GM18520 (cell line): ENCODE data around the gene TSPAN4.
A peak's percentile ranks its signal among the peaks of the same experiment; 100 is the strongest.

Experiments used
- ATAC-seq: cut with Tn5 transposase; IDR thresholded peaks from one replicate; pipeline ENCODE4 v1.9.1; 2021; ENCODE audit not compliant: unreplicated experiment

TSPAN4 gene

GRCh38 chr11:842370-843002 is at the start of gene TSPAN4, which contains the start of gene POLR2L:
TSS of gene TSPAN4 (plus strand) at chr11:842852. CDS start at chr11:850305, 7,453 bp downstream.
TSS of gene POLR2L (minus strand) at chr11:842529. CDS start at chr11:842508, 21 bp downstream.
- peak; percentile 47 for ATAC-seq

- ATAC-seq = no peak
Measured at GRCh38 chr11:792873-793272, 49.8 kb upstream of the TSPAN4 start.

GRCh38 chr11:793556-793955 is 49.1 kb upstream of the TSPAN4 start:
- ATAC-seq = no peak

GRCh38 chr11:794013-794765 is 48.5 kb upstream of the TSPAN4 start:
- ATAC-seq = no peak

GRCh38 chr11:794766-795633 is 47.7 kb upstream of the TSPAN4 start:
- no peak for ATAC-seq

GRCh38 chr11:795634-796564 is 46.8 kb upstream of the TSPAN4 start:
- ATAC-seq = no peak

- no peak for ATAC-seq
Measured at GRCh38 chr11:796565-797295, 45.9 kb upstream of the TSPAN4 start.

GRCh38 chr11:797296-798092 is 45.2 kb upstream of the TSPAN4 start:
- ATAC-seq = peak; percentile 21

GRCh38 chr11:798093-798713 is 44.4 kb upstream of the TSPAN4 start, which contains the start of gene SLC25A22:
TSS of gene SLC25A22 (minus strand) at chr11:798281. CDS start at chr11:795006, 3,275 bp downstream.
- peak; percentile 51 for ATAC-seq

GRCh38 chr11:799641-800316 is 42.9 kb upstream of the TSPAN4 start:
- ATAC-seq = no peak

GRCh38 chr11:800473-800872 is 42.2 kb upstream of the TSPAN4 start:
- ATAC-seq = no peak

GRCh38 chr11:801097-801780 is 41.4 kb upstream of the TSPAN4 start:
- no peak for ATAC-seq

- no peak for ATAC-seq
Measured at GRCh38 chr11:802018-802617, 40.5 kb upstream of the TSPAN4 start.

- ATAC-seq = no peak
Measured at GRCh38 chr11:802693-803466, 39.8 kb upstream of the TSPAN4 start.

GRCh38 chr11:803467-803742 is 39.2 kb upstream of the TSPAN4 start:
- no peak for ATAC-seq
